ENCODE results near the gene FYN.
A peak's percentile ranks its signal among the peaks of the same experiment; 100 is the strongest.

The FYN gene

DNA sequence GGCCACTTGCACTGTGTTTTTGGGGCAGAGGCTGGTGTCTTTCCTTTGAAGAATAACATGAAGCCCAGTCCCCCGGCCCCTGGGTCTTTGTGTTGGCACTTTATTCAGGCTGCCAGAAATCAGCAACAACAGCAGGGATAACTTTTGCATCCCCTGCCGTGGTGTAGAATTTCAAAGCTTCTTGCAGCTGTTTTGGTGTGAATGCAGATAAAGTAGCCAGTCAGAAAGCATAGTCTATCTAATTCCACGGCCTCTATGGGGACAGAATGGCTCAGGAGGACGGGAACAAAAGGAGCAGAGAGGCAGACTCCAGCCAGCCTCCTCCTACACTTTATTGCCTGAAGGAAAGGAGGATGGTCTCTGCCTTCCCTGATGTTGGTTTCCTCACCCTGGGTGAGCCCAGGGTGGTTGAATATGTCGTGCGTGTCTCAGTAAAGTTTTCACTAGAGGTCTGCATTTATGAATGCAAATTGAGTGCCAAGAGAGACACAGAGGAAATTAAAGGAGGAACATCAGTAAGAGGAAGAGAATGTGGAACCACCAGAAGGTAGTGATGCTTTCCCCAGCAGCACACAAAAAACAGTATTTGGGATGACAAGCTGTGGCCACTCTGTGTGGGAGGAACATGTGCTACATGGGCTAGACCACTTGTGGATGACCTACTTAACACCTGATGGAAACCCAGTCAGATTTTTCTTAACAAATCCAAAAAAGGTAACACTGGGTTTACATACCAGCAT lies 141.6 kb downstream of the FYN start:
- no peak overlapping the region for H3K4me3 ChIP-seq (ENCODE audit: severe bottlenecking)
- no peaks in the 10 kb centered on the region for H3K4me1 ChIP-seq (ENCODE audit: insufficient read depth, poor library complexity, severe bottlenecking)
- H3K9me3 ChIP-seq (ENCODE audit: severe bottlenecking): no peaks in the 10 kb centered on the region
- DNase-seq (ENCODE audit: low spot score) (no peak), ATAC-seq (ENCODE audit: low read depth) (no peak)
- no peaks in the 10 kb centered on the region for H3K27me3 ChIP-seq (ENCODE audit: insufficient read depth, poor library complexity, severe bottlenecking)
- H3K36me3 ChIP-seq (ENCODE audit: low read depth): no peaks in the 10 kb centered on the region
- TF ChIP-seq CTCF (IDR thresholded peaks at IDR 0.05; ENCODE audit: poor library complexity, severe bottlenecking): no peak
- no peak overlapping the region for H3K27ac ChIP-seq (ENCODE audit: poor library complexity, severe bottlenecking)

DNA sequence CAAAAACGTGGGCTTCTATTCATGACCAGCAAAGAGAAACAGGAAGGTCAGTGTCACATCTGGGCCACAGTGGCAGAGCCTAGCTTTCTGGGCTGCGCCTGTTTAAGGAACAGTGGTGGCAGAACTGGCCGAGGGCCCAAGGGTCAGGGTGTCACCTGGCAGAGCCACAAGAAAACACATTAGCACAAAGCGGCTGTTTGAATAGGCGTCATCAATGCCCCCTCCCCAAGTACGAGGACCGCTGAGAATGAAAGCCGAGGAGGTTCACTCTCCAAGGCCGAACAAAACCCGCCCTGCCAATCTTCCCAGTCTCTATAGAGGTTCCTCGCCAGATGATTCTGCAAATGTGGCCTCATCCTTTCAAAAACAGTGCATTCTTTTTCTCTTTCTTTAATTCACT lies 142.4 kb downstream of the FYN start:
- H3K9me3 ChIP-seq (ENCODE audit: severe bottlenecking): no peaks in the 10 kb centered on the region
- no peaks in the 10 kb centered on the region for H3K27me3 ChIP-seq (ENCODE audit: insufficient read depth, poor library complexity, severe bottlenecking)
- no peaks in the 10 kb centered on the region for H3K4me1 ChIP-seq (ENCODE audit: insufficient read depth, poor library complexity, severe bottlenecking)
- no peaks in the 10 kb centered on the region for H3K36me3 ChIP-seq (ENCODE audit: low read depth)
- ATAC-seq (ENCODE audit: low read depth): no peak
- TF ChIP-seq CTCF (IDR thresholded peaks at IDR 0.05; ENCODE audit: poor library complexity, severe bottlenecking): no peak
- no peak overlapping the region for H3K27ac ChIP-seq (ENCODE audit: poor library complexity, severe bottlenecking)
- H3K4me3 ChIP-seq (ENCODE audit: severe bottlenecking): no peak overlapping the region
- DNase-seq (ENCODE audit: low spot score): no peak

DNA sequence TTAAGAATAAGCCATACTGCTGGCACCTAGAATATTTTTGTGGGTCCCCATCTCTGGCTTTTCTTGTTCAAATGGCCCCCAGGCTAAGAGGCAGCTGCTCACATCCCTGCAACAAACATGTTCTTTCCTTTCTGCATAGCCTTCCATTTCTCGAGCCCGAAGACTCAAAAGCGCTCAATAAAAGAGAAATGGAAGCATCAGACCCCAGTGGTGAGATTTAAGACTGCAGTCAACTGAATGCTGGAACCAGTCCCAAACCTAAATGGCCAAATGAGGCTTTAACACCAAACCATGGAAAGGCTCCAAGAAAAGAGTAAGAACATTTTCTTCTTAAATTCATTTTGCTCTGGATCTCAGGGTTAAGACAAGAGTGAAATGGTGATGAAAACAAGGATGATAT lies 145.4 kb downstream of the FYN start:
- ATAC-seq (ENCODE audit: low read depth) (no peak), DNase-seq (ENCODE audit: low spot score) (no peak)
- Histone ChIP-seq H3K4me3 (ENCODE audit: severe bottlenecking) (no peak overlapping the region), H3K27me3 (ENCODE audit: insufficient read depth, poor library complexity, severe bottlenecking) (no peaks in the 10 kb centered on the region), H3K9me3 (ENCODE audit: severe bottlenecking) (no peaks in the 10 kb centered on the region), H3K36me3 (ENCODE audit: low read depth) (no peaks in the 10 kb centered on the region), H3K27ac (ENCODE audit: poor library complexity, severe bottlenecking) (no peak overlapping the region), H3K4me1 (ENCODE audit: insufficient read depth, poor library complexity, severe bottlenecking) (no peaks in the 10 kb centered on the region)
- peak; percentile 8 for TF ChIP-seq CTCF (IDR thresholded peaks at IDR 0.05; ENCODE audit: poor library complexity, severe bottlenecking)

DNA sequence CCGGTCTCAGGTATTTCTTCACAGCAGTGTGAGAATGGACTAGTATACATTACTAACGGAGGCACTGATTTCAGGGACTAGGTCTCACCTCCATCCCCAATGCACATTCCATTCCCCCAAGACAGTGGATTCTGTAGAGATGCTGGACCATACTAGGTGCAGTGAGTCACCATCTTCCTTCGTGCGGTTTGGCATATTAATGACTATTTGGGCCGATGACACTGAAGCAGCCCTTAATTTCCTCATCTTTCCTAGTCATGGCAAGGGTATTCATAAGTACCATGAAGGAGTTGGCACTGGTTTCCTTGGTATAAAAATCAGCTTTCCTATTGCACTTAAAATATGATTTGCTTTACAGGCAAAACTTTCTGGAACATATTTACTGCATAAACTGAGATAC lies 146.2 kb downstream of the FYN start:
- Histone ChIP-seq H3K36me3 (ENCODE audit: low read depth) (no peaks in the 10 kb centered on the region), H3K27me3 (ENCODE audit: insufficient read depth, poor library complexity, severe bottlenecking) (no peaks in the 10 kb centered on the region), H3K9me3 (ENCODE audit: severe bottlenecking) (no peaks in the 10 kb centered on the region), H3K4me3 (ENCODE audit: severe bottlenecking) (no peak overlapping the region), H3K4me1 (ENCODE audit: insufficient read depth, poor library complexity, severe bottlenecking) (no peaks in the 10 kb centered on the region), H3K27ac (ENCODE audit: poor library complexity, severe bottlenecking) (no peak overlapping the region)
- DNase-seq (ENCODE audit: low spot score) (no peak), ATAC-seq (ENCODE audit: low read depth) (no peak)
- no peak for TF ChIP-seq CTCF (IDR thresholded peaks at IDR 0.05; ENCODE audit: poor library complexity, severe bottlenecking)

DNA sequence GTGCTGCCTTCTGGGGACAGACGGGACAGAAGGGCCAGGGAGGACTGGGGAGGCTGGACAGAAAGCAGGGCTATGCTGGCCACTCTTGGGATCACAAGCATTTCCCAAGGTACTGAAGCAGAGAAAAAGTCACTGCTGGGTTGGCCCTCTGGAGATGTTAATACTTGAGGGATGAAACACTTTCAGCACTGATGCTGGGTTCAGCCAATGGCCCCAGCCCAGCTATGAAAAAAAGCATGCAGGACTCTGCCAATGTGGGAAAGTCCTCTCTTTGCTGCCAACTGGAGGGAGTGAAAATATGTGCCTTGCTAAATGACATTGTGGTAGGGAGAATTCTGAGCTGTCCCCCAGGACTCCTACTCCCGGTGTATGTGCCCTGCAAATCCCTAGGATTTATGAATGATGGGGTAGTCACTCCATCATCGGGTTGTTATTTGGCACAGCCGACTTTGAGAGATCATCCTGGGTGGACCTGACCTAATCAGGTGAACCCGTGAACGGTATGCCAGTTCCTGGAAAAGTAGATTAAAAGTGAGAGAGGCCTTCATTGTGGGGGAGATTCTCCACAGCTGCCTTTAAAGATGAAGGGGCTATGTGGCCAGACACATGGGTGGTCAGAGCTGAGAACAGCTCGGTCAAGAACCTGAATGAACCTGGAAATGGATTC lies 147.7 kb downstream of the FYN start:
- H3K36me3 ChIP-seq (ENCODE audit: low read depth): no peaks in the 10 kb centered on the region
- no peak overlapping the region for H3K4me3 ChIP-seq (ENCODE audit: severe bottlenecking)

More for the DNA sequence above, 147.7 kb downstream of the FYN start:
- H3K9me3 ChIP-seq (ENCODE audit: severe bottlenecking): no peaks in the 10 kb centered on the region
- no peaks in the 10 kb centered on the region for H3K4me1 ChIP-seq (ENCODE audit: insufficient read depth, poor library complexity, severe bottlenecking)
- no peak for TF ChIP-seq CTCF (IDR thresholded peaks at IDR 0.05; ENCODE audit: poor library complexity, severe bottlenecking)
- no peaks in the 10 kb centered on the region for H3K27me3 ChIP-seq (ENCODE audit: insufficient read depth, poor library complexity, severe bottlenecking)
- ATAC-seq (ENCODE audit: low read depth) (no peak), DNase-seq (ENCODE audit: low spot score) (no peak)
- H3K27ac ChIP-seq (ENCODE audit: poor library complexity, severe bottlenecking): no peak overlapping the region

Data from RWPE2 (cell line).